GM23248 (cell line): ENCODE data around the gene PTGER3.

ENCODE experiments used
- EZH2 ChIP-seq: fragments of 200-600 bp; sonication (generic); IDR thresholded peaks from 2 replicates; pipeline ENCODE4 v1.6.1; 2018; ENCODE audit warnings: antibody characterized with exemption, mild to moderate bottlenecking; ENCODE audit not compliant: insufficient read depth, poor library complexity, severe bottlenecking
- EZH2phosphoT487 ChIP-seq: fragments of 200-600 bp; sonication (generic); IDR thresholded peaks from 2 replicates; pipeline ENCODE4 v1.6.1; 2018; ENCODE audit warnings: antibody characterized with exemption, moderate library complexity, mild to moderate bottlenecking, low read depth; ENCODE audit not compliant: insufficient read depth

- TF ChIP-seq EZH2phosphoT487 (no peak), EZH2 (no peak)
Measured at GRCh38 chr1:71080230-71080738, 32.7 kb upstream of the PTGER3 start.
